CD1c-positive myeloid dendritic cell (primary cell): ENCODE measurements around the gene OR5D18.
"Not testable (repeated sequence)": the region's sequence is repeated elsewhere in the genome, so short reads cannot be mapped to it uniquely, and the experiment has no call there.

Experiments used
- DNase-seq: peaks from one replicate; pipeline ENCODE4 v3.0.0-alpha.2; 2016; ENCODE audit errors: extremely low spot score

OR5D18 gene

DNA sequence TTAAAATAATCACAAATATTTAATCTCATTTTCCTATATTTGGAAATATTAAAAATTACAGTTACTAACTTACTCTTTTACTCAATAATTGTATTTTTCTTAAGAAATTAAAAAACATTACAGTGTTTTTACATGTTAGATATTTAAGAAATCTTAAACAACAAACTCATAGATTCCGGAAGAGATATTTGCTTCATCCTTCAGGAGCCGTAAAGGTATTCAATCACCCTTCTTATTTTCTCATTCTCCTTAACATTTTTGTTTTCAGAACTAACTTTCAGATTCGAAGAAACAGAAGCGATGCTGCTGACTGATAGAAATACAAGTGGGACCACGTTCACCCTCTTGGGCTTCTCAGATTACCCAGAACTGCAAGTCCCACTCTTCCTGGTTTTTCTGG is at the start of gene OR5D18:
OR5D18 (plus strand) TSS at position 301 of the 400 bp plus-strand sequence; CDS start at position 301, 0 bp downstream.
- no peak for DNase-seq

DNA sequence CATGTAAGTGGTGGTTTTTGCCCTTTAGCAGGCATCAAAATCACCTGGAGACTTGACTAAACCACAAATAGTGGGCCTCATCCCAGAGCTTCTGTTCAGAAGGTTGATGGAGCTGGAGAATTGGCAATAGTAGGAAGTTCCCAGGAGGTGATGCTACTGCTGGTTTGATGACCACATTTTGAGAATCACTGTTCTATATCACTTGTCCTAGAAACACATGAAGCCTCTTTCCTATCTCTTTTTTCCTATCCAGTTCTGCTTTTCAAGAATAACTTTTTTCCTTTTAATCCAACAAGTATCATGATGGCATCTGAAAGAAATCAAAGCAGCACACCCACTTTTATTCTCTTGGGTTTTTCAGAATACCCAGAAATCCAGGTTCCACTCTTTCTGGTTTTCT is 46.3 kb upstream of the OR5D18 start, which contains the start of gene OR5D13:
OR5D13 (plus strand) TSS at position 301 of the 400 bp plus-strand sequence; CDS start at position 301, 0 bp downstream.
- no peak for DNase-seq

DNA sequence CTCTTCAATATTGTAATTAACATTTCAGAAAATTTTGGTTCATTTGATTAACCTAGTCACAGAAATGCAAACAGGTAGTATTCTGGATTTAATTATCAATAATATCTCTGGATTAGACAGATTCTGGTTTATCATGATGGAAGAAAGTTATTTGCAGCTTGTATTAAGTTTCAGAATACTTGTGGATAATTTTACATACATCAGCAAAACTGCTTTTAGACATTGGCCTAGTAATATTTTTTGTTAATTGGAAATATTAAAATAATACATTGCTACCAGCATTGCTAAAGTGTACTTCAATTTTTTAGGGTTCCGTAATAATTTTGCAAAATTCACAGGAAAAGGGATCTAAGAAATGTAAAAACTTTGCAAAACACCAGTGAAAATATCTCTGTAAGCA is 27.8 kb upstream of the OR5D18 start:
- no peak for DNase-seq

DNA sequence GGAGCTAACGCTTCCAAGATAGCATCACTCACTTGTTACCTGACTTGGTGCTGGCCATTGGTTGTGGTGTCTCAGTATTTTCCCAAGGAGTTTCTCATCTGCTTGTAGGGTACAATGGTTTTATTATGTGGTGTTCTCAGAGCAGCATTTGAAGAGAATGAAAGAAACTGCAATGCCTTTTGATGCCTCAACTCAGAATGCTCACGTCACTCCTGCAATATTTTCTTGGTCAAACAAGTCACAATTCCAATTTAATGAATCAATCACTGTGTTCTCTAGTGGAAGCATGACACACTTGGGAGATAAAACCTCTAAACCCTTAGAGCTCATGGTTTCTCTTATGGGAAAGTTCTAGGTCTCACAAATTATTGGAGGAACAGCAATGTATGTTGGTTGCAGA is 26.1 kb upstream of the OR5D18 start:
- no peak for DNase-seq

DNA sequence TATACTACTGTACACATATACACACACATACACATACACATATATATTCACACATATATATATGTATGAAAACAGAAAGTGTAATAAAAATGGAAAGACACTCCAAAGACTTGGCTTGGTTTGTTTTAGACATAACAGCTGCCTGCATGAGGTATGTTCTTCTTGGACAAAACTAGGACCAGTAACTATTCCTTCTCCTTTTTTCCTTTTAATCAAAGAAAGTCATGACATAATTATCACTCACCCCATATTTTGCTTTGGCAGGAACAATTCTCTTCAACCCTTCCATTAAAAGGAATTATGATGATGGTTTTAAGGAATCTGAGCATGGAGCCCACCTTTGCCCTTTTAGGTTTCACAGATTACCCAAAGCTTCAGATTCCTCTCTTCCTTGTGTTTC is 24.2 kb upstream of the OR5D18 start, which contains the start of gene OR5D14:
OR5D14 (plus strand) TSS at position 301 of the 400 bp plus-strand sequence; CDS start at position 301, 0 bp downstream.
- DNase-seq = no peak

DNA sequence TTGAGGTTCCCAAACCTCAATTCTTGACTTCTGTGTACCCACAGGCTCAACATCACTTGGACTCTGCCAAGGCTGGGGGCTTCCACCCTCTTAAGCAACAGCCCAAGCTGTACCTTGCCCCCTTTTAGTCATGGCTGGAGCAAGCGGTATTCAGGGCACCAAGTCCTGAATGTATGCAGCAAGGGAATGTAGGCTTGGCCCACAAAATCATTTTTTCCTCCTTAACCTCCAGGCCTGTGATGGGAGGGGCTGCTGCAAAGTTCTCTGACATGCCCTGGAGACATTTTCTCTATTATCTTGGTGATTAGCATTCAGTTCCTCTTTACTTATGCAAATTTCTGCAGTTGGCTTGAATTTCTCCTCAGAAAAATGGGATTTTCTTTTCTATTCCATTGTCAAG is 13.2 kb upstream of the OR5D18 start:
- no peak for DNase-seq

DNA sequence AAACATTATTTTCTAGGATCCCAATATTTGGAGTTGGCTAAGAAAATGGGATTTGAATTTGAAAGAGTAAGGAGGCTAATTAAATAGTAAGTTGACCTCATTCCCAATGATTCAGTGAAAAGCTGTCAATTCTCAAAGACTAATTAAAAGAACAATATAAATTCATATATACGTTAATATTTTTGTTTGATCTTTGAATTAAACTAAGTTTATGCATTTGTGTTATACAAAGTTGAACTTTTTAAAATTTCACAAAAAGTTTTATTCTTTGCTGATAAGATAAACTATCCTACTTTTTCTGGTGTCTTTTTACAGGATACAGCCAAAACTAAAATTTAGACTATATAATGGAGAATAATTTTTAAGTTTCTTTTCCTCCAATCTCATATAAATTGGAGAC is 8.4 kb upstream of the OR5D18 start, which contains the start of gene OR5L1:
OR5L1 (plus strand) TSS at position 301 of the 400 bp plus-strand sequence. CDS start 100 bp downstream, outside the sequence.
- DNase-seq = no peak

DNA sequence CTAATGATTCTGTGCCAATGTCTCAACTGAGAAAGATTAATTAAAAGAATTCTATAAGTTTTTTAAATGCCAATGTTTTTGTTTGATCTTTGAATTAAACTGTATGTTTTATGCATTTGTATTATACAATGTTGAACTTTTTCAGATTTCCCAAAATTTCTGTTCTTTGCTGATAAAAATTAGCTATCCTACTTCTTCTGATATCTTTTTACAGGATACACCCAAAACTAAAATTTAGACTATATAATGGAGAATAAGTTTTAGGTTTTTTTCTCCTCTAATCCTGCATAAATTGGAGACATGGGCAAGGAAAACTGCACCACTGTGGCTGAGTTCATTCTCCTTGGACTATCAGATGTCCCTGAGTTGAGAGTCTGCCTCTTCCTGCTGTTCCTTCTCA is 7.5 kb downstream of the OR5D18 start, which contains the start of gene OR5L2:
OR5L2 (plus strand) TSS at position 301 of the 400 bp plus-strand sequence; CDS start at position 301, 0 bp downstream.
- no peak for DNase-seq

DNA sequence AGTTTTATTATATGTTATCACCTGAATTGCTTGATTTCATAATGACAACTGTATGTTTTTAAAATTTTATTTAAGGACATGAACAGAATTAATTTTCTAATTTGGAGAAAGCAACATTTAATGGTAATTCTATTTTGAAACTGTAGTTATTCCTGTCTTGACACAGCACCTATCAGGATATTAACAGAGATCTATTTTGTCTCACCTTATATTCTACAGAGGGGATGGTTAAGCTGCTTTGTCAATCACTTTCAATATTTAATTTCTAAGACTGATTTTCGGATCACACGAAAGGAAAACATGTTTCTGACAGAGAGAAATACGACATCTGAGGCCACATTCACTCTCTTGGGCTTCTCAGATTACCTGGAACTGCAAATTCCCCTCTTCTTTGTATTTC is 19.0 kb downstream of the OR5D18 start, which contains the start of gene OR5D16:
OR5D16 (plus strand) TSS at position 301 of the 400 bp plus-strand sequence; CDS start at position 301, 0 bp downstream.
- DNase-seq = no peak

DNA sequence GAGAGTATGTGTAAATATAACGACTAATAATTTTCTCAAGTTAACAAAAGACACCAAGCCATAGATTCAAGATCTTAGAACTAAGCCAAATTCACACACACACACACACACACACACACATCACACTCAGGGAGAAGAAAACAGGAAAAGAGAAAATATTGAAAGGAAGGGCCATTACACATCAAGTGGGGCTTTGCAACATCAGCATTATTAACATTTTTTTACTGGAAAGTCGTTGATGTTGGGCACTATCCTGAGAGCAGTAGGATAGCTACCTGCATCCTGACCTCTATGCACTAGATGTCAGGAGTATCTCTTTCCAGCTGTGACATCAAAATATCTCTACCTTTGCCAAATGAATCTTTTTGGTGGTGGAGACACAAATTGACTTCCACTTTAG is 28.0 kb downstream of the OR5D18 start:
- no peak for DNase-seq

DNA sequence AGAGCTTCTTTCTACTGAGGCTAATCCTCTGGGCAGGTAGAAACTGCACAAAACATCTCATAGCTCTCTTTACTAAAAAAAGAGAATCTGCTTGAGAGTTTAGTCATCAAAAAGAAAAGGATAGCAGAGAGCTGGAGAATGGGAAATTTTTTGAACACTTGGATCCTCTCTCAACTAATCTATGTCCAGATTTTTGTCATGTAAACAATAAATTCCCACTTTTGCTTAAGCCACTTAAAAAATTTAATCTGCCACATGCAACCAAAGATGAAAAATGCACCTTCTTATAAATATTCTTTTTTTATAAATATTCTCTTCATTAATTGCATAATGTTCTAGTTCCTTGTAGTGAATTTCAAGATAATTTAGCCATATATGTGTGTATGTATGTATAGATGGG is 29.6 kb downstream of the OR5D18 start:
- no peak for DNase-seq

DNA sequence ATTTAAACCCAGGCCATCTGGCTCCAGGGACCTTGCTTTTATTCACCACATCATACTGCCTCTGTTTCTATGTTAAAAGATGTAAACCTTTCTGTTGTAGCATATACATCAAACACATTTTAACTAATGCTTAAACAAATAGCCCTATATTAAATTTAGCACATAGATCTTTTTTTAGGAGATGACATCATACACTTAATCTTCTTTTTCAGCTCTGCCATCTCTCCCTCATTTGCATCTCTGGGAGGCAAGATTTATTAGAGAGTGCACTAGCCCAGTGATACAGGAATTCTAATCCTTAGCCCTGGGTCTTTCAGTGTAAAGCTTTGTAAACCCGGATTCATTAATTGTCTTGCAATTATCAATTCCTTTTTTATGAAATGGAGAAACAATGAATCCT is 32.7 kb downstream of the OR5D18 start:
- no peak for DNase-seq

DNA sequence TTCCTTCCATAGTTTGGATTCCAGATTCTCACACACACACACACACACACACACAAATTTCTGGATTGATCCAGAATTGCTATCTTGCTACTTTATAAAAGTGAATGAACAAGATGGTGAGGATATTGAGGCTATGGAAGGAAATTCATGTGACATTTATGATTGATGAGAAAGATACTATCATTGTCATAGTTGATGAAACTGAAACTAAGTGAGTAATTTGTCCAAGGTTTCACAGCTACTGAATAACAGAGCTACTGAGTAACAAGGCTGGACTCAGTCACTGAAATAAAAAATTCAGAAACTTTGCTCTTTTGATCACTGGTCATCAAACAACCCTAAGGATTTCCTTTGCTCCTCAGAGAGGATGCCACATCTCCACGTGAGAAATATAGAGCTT is 35.3 kb downstream of the OR5D18 start:
- no peak for DNase-seq

DNA sequence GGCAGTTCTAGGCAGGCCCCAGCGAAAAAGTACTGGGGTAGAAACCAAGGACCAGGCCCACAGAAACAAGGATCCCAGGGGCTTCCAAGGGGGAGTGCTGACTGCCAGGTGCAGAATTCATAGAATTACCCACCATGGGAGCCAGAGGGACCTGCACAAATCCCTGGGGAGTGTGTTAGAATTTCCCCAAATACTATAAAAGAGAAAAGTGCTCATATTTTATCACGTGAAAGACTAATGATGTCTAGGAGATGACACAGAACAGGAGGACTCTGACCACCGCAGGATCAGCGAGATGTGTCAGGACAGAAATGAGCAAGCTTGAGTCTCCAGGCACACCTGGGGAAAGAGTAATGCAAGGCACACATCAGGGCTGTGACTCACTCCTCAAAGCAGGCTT is 47.9 kb downstream of the OR5D18 start:
- DNase-seq = not testable (repeated sequence)
